OCI-LY3 (cell line): ENCODE measurements around the gene FGFBP1.

Experiments
- H2AFZ ChIP-seq: fragments of 200-600, 300-600 bp; shearing (Covaris generic); 2 replicates; pipeline ENCODE4 v1.6.0; 2014; ENCODE audit warnings: antibody characterized with exemption, low read depth, low read length
- H3K27ac ChIP-seq: fragments of 200-600, 300-600 bp; sonication (generic); 2 replicates; pipeline ENCODE4 v1.5.1; 2014; ENCODE audit warnings: mild to moderate bottlenecking, low read length, moderate library complexity, mixed read lengths
- H3K27me3 ChIP-seq: fragments of 200-600, 300-600 bp; sonication (generic); 2 replicates; pipeline ENCODE4 v1.6.1; 2014; ENCODE audit warnings: low read depth, low read length, mixed read lengths
- H3K36me3 ChIP-seq: fragments of 200-600, 300-600 bp; sonication (generic); replicated peaks from 2 replicates; pipeline ENCODE3; 2014; ENCODE audit warnings: low read depth, low read length, mixed read lengths
- H3K4me1 ChIP-seq: fragments of 300-600, 200-600 bp; sonication (generic); 2 replicates; pipeline ENCODE4 v1.6.1; 2014; ENCODE audit warnings: low read length, mixed read lengths
- H3K4me2 ChIP-seq: fragments of 200-600, 300-600 bp; sonication (generic); 2 replicates; pipeline ENCODE4 v1.6.1; 2014; ENCODE audit warnings: low read length, mixed read lengths
- H3K4me3 ChIP-seq: fragments of 300-600, 200-600 bp; sonication (generic); 2 replicates; pipeline ENCODE4 v1.5.1; 2014; ENCODE audit warnings: antibody characterized with exemption, mild to moderate bottlenecking, low read length, moderate library complexity
- H3K79me2 ChIP-seq: fragments of 300-600, 200-600 bp; shearing (Covaris generic); 2 replicates; pipeline ENCODE4 v1.6.1; 2014; ENCODE audit warnings: mild to moderate bottlenecking, low read length, mixed read lengths
- H3K9ac ChIP-seq: fragments of 300-600, 200-600 bp; shearing (Covaris generic); 2 replicates; pipeline ENCODE4 v1.6.0; 2014; ENCODE audit warnings: mild to moderate bottlenecking, low read length, moderate library complexity
- H3K9me3 ChIP-seq: fragments of 200-600, 300-600 bp; shearing (Covaris generic); 2 replicates; pipeline ENCODE4 v1.6.1; 2014; ENCODE audit warnings: low read length, mixed read lengths; ENCODE audit not compliant: insufficient read depth
- H4K20me1 ChIP-seq: fragments of 200-600, 300-600 bp; sonication (generic); 2 replicates; pipeline ENCODE4 v1.6.1; 2016; ENCODE audit warnings: low read length, mixed read lengths; ENCODE audit not compliant: insufficient read depth
- CTCF ChIP-seq: fragments of 200-600, 300-600 bp; sonication (generic); IDR thresholded peaks from 2 replicates; pipeline ENCODE4 v1.5.1; 2014; ENCODE audit warnings: antibody characterized with exemption, low read length, low read depth
- EZH2phosphoT487 ChIP-seq: fragments of 200-600 bp; shearing (Covaris generic); IDR thresholded peaks from 2 replicates; pipeline ENCODE4 v1.6.1; 2018; ENCODE audit warnings: antibody characterized with exemption, mixed run types, low read depth

FGFBP1 gene

GRCh38 chr4:15907430-15907829, 31.1 kb downstream of the FGFBP1 start:
- Histone ChIP-seq H3K27ac (no peak overlapping the region), H3K9me3 (no peaks in the 10 kb centered on the region), H3K4me1 (no peaks in the 10 kb centered on the region), H3K9ac (no peak overlapping the region), H3K4me2 (no peak overlapping the region), H3K4me3 (no peak overlapping the region), H4K20me1 (no peaks in the 10 kb centered on the region), H3K79me2 (no peaks in the 10 kb centered on the region), H2AFZ (no peak overlapping the region), H3K27me3 (peaks cover 5% of the 10 kb centered on the region; the same call in 1 of the 2 replicates), H3K36me3 (no peaks in the 10 kb centered on the region)
- TF ChIP-seq CTCF (no peak), EZH2phosphoT487 (no peak)

GRCh38 chr4:15906020-15906443, 32.5 kb downstream of the FGFBP1 start:
- H3K79me2 ChIP-seq = no peaks in the 10 kb centered on the region
- no peaks in the 10 kb centered on the region for H3K4me1 ChIP-seq
- TF ChIP-seq EZH2phosphoT487 (no peak), CTCF (no peak)
- no peak overlapping the region for H3K4me2 ChIP-seq
- H3K9ac ChIP-seq = no peak overlapping the region
- no peak overlapping the region for H3K27ac ChIP-seq
- H3K9me3 ChIP-seq = no peaks in the 10 kb centered on the region
- H3K36me3 ChIP-seq = no peaks in the 10 kb centered on the region
- H3K4me3 ChIP-seq = no peak overlapping the region
- no peaks in the 10 kb centered on the region for H4K20me1 ChIP-seq
- peaks cover 3% of the 10 kb centered on the region; the same call in 1 of the 2 replicates for H3K27me3 ChIP-seq
- no peak overlapping the region for H2AFZ ChIP-seq

DNA sequence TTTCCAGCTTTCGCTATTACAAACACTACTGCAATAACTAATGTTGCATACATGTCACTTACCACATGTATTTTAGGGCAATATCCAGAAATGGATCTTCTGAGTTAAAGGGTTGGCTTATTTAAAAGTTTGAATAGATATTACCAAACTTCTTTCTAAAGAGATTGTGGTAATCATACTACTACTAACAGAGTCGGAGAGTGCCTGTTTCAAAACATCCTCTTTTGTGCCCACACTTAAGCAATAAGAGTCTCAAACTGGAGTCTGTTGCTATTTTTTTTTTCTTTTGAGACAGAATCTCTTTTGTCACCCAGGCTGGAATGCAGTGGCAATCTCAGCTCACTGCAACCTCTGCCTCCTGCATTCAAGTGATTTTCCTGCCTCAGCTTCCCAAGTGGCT, 35.8 kb downstream of the FGFBP1 start:
- H3K4me3 ChIP-seq = no peak overlapping the region

GRCh38 chr4:15901998-15902397, 36.5 kb downstream of the FGFBP1 start:
- no peak overlapping the region for H3K27ac ChIP-seq
- no peaks in the 10 kb centered on the region for H4K20me1 ChIP-seq
- no peak overlapping the region for H3K4me3 ChIP-seq
- no peaks in the 10 kb centered on the region for H3K4me1 ChIP-seq
- H3K9me3 ChIP-seq = no peaks in the 10 kb centered on the region
- no peak for TF ChIP-seq EZH2phosphoT487
- no peak for TF ChIP-seq CTCF
- H3K9ac ChIP-seq = no peak overlapping the region
- no peak overlapping the region for H3K4me2 ChIP-seq
- no peak overlapping the region for H2AFZ ChIP-seq
- H3K27me3 ChIP-seq = peaks cover 9% of the 10 kb centered on the region
- no peaks in the 10 kb centered on the region for H3K79me2 ChIP-seq
- no peaks in the 10 kb centered on the region for H3K36me3 ChIP-seq

More for the DNA sequence above, 35.8 kb downstream of the FGFBP1 start:
- Histone ChIP-seq H4K20me1 (no peaks in the 10 kb centered on the region), H3K27me3 (peaks cover 2% of the 10 kb centered on the region; the same call in 1 of the 2 replicates), H2AFZ (no peak overlapping the region), H3K79me2 (no peaks in the 10 kb centered on the region), H3K27ac (no peak overlapping the region), H3K4me1 (no peaks in the 10 kb centered on the region), H3K9ac (no peak overlapping the region), H3K36me3 (no peaks in the 10 kb centered on the region), H3K9me3 (no peaks in the 10 kb centered on the region), H3K4me2 (no peak overlapping the region)
- no peak for TF ChIP-seq EZH2phosphoT487
- no peak for TF ChIP-seq CTCF
